ENCODE results near the gene MTMR11. TPM values are rescaled to one million over a fixed set of nuclear protein-coding genes. Genes with fewer than 3 reads are reported as not detected.

Gene MTMR11
- total and polyA plus RNA-seq, 9 of the 15 experiments (the other 6 are each of a cell fraction or from before 2014, with no cell fraction given), result 0.09 to 1.6 (median 0.51) TPM

DNA sequence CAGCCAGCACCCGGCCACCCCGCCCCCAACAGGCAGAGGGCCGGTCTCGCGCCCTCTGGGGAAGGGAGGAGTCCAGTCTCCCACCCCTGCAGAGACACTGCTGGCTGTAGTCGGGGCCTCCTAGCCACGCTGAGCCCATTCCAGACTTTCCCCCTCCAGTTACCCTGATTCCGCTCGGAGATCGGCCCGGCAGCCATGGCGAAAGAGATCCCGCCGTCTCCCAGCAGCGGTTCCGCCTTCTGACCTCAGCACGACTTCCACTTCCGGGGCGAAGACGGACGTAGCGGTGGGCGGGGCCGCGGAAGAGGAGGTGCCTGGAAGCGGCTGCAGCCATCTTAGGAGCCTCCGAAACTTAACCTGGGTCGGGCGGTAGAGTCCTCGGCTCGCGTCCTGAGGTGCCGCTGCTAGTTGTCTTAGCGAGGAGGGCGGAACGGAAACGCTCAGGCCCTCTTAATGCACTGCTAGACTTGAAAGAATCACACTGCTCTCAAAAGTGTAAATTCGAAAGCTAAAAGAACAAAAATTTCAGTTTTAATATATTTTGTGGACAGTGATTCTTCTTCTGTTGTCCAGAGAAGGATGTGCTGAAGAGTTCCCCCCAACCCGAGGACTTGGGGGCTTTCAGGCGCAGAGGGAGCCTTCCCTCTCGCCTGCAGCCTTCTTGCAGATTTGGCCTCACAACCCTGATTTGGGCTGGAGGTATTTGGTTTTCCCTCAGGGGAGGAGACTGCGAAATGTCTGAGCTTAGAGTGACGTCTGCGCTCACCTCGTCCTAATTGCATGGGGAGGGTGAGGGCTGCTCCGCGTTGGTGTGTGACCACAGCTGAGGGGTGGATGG lies 8.9 kb downstream of the MTMR11 start, which contains the start of gene SF3B4 (continued):
- TF ChIP-seq, protein P1, sequence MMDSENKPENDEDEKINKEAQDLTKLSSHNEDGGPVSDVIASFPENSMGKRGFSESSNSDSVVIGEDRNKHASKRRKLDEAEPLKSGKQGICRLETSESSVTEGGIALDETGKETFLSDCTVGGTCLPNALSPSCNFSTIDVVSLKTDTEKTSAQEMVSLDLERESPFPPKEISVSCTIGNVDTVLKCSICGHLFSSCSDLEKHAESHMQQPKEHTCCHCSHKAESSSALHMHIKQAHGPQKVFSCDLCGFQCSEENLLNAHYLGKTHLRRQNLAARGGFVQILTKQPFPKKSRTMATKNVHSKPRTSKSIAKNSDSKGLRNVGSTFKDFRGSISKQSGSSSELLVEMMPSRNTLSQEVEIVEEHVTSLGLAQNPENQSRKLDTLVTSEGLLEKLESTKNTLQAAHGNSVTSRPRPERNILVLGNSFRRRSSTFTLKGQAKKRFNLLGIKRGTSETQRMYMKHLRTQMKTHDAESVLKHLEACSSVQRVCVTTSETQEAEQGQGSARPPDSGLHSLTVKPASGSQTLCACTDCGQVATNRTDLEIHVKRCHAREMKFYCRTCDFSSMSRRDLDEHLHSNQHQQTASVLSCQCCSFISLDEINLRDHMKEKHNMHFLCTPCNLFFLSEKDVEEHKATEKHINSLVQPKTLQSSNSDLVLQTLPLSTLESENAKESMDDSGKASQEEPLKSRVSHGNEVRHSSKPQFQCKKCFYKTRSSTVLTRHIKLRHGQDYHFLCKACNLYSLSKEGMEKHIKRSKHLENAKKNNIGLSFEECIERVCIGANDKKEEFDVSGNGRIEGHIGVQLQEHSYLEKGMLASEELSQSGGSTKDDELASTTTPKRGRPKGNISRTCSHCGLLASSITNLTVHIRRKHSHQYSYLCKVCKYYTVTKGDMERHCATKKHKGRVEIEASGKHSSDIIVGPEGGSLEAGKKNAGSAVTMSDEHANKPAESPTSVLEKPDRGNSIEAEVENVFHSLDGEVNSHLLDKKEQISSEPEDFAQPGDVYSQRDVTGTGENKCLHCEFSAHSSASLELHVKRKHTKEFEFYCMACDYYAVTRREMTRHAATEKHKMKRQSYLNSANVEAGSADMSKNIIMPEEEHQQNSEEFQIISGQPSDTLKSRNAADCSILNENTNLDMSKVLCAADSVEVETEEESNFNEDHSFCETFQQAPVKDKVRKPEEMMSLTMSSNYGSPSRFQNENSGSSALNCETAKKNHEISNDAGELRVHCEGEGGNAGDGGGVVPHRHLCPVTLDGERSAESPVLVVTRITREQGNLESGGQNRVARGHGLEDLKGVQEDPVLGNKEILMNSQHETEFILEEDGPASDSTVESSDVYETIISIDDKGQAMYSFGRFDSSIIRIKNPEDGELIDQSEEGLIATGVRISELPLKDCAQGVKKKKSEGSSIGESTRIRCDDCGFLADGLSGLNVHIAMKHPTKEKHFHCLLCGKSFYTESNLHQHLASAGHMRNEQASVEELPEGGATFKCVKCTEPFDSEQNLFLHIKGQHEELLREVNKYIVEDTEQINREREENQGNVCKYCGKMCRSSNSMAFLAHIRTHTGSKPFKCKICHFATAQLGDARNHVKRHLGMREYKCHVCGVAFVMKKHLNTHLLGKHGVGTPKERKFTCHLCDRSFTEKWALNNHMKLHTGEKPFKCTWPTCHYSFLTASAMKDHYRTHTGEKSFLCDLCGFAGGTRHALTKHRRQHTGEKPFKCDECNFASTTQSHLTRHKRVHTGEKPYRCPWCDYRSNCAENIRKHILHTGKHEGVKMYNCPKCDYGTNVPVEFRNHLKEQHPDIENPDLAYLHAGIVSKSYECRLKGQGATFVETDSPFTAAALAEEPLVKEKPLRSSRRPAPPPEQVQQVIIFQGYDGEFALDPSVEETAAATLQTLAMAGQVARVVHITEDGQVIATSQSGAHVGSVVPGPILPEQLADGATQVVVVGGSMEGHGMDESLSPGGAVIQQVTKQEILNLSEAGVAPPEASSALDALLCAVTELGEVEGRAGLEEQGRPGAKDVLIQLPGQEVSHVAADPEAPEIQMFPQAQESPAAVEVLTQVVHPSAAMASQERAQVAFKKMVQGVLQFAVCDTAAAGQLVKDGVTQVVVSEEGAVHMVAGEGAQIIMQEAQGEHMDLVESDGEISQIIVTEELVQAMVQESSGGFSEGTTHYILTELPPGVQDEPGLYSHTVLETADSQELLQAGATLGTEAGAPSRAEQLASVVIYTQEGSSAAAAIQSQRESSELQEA (IDR thresholded peaks at IDR 0.05; ENCODE audit: low read depth), result no peak
- peak in 1 of 2 experiments; percentile 10; a peak in 1 of 4 replicates for TF ChIP-seq TBL1XR1 (IDR thresholded peaks at IDR 0.05; ENCODE audit: low read length in 2 of 2)
- TF ChIP-seq, protein P2, sequence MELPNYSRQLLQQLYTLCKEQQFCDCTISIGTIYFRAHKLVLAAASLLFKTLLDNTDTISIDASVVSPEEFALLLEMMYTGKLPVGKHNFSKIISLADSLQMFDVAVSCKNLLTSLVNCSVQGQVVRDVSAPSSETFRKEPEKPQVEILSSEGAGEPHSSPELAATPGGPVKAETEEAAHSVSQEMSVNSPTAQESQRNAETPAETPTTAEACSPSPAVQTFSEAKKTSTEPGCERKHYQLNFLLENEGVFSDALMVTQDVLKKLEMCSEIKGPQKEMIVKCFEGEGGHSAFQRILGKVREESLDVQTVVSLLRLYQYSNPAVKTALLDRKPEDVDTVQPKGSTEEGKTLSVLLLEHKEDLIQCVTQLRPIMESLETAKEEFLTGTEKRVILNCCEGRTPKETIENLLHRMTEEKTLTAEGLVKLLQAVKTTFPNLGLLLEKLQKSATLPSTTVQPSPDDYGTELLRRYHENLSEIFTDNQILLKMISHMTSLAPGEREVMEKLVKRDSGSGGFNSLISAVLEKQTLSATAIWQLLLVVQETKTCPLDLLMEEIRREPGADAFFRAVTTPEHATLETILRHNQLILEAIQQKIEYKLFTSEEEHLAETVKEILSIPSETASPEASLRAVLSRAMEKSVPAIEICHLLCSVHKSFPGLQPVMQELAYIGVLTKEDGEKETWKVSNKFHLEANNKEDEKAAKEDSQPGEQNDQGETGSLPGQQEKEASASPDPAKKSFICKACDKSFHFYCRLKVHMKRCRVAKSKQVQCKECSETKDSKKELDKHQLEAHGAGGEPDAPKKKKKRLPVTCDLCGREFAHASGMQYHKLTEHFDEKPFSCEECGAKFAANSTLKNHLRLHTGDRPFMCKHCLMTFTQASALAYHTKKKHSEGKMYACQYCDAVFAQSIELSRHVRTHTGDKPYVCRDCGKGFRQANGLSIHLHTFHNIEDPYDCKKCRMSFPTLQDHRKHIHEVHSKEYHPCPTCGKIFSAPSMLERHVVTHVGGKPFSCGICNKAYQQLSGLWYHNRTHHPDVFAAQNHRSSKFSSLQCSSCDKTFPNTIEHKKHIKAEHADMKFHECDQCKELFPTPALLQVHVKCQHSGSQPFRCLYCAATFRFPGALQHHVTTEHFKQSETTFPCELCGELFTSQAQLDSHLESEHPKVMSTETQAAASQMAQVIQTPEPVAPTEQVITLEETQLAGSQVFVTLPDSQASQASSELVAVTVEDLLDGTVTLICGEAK (IDR thresholded peaks at IDR 0.05), result peak; percentile 98
- TF ChIP-seq, protein P2 (CRISPR knock-in tag; IDR thresholded peaks at IDR 0.05), result no peak
- TF ChIP-seq, protein P3, sequence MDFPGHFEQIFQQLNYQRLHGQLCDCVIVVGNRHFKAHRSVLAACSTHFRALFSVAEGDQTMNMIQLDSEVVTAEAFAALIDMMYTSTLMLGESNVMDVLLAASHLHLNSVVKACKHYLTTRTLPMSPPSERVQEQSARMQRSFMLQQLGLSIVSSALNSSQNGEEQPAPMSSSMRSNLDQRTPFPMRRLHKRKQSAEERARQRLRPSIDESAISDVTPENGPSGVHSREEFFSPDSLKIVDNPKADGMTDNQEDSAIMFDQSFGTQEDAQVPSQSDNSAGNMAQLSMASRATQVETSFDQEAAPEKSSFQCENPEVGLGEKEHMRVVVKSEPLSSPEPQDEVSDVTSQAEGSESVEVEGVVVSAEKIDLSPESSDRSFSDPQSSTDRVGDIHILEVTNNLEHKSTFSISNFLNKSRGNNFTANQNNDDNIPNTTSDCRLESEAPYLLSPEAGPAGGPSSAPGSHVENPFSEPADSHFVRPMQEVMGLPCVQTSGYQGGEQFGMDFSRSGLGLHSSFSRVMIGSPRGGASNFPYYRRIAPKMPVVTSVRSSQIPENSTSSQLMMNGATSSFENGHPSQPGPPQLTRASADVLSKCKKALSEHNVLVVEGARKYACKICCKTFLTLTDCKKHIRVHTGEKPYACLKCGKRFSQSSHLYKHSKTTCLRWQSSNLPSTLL (IDR thresholded peaks at IDR 0.05), result no peak
- TF ChIP-seq HLTF (IDR thresholded peaks at IDR 0.05), result peak; percentile 71; the same call in 1 of the 2 replicates
- TF ChIP-seq ZNF24 (IDR thresholded peaks at IDR 0.05), result no peak
- 0 out of 2 replicates have a peak, but pooled peaks have one; percentile 21 for TF ChIP-seq RUNX1 (IDR thresholded peaks at IDR 0.05; ENCODE audit: low read depth)

All from K562 (cell line).